Osteoblast (primary cell): ENCODE data around the gene EMX1. TPM values are rescaled to one million over a fixed set of nuclear protein-coding genes. Genes with fewer than 3 reads are reported as not detected.

ENCODE experiments used
- DNase-seq: peaks from one replicate; pipeline ENCODE4 v3.0.0; 2011; ENCODE audit warnings: low spot score, mixed read lengths; ENCODE audit not compliant: insufficient read length; ENCODE audit errors: missing footprints
- H2AFZ ChIP-seq: 2 replicates; pipeline ENCODE4 v1.6.0; 2011; ENCODE audit warnings: mild to moderate bottlenecking, low read length
- H3K27ac ChIP-seq: 2 replicates; pipeline ENCODE4 v1.5.1; 2011; ENCODE audit warnings: mild to moderate bottlenecking, low read depth, low read length, moderate library complexity
- H3K27me3 ChIP-seq: 2 replicates; pipeline ENCODE4 v1.6.0; 2012; ENCODE audit warnings: mild to moderate bottlenecking, control low read depth, inconsistent platforms, low read length, moderate library complexity; ENCODE audit not compliant: insufficient read depth
- H3K36me3 ChIP-seq: 2 replicates; pipeline ENCODE4 v1.5.1; 2011; ENCODE audit warnings: mild to moderate bottlenecking, low read length, control low read depth, moderate library complexity; ENCODE audit not compliant: insufficient read depth
- H3K4me1 ChIP-seq: 2 replicates; pipeline ENCODE4 v1.5.1; 2011; ENCODE audit warnings: mild to moderate bottlenecking, low read length, control low read depth, moderate library complexity; ENCODE audit not compliant: insufficient read depth
- H3K4me2 ChIP-seq: 2 replicates; pipeline ENCODE4 v1.6.0; 2011; ENCODE audit warnings: mild to moderate bottlenecking, low read length; ENCODE audit not compliant: insufficient read depth
- H3K4me3 ChIP-seq: fragments of 200-600 bp; sonication (generic); 3 replicates; pipeline ENCODE4 v1.5.1; 2012; ENCODE audit warnings: mild to moderate bottlenecking, low read length, inconsistent platforms; ENCODE audit not compliant: insufficient read depth
- H3K79me2 ChIP-seq: 2 replicates; pipeline ENCODE4 v1.6.0; 2012; ENCODE audit warnings: mild to moderate bottlenecking, low read length, control low read depth, inconsistent platforms; ENCODE audit not compliant: insufficient read depth
- H3K9me3 ChIP-seq: 2 replicates; pipeline ENCODE4 v1.5.1; 2011; ENCODE audit warnings: low read depth, low read length, control low read depth
- H4K20me1 ChIP-seq: 2 replicates; pipeline ENCODE4 v1.6.0; 2012; ENCODE audit warnings: mild to moderate bottlenecking, low read length, control low read depth; ENCODE audit not compliant: insufficient read depth
- total RNA-seq: library from RNA; depleted of rRNA; stranded (reverse); fragments of >200 nt; gene quantifications from 2 replicates; pipeline ENCODE4 v1.2.3, GENCODE V29; 2012
- TF ChIP-seq, protein P1 (sequence below): IDR thresholded peaks from 2 replicates; pipeline ENCODE4 v1.5.1; 2011; ENCODE audit warnings: mild to moderate bottlenecking, low read depth, low read length, moderate library complexity; ENCODE audit errors: extremely low read depth

Gene EMX1
- total RNA-seq, 1 donor = not detected

DNA sequence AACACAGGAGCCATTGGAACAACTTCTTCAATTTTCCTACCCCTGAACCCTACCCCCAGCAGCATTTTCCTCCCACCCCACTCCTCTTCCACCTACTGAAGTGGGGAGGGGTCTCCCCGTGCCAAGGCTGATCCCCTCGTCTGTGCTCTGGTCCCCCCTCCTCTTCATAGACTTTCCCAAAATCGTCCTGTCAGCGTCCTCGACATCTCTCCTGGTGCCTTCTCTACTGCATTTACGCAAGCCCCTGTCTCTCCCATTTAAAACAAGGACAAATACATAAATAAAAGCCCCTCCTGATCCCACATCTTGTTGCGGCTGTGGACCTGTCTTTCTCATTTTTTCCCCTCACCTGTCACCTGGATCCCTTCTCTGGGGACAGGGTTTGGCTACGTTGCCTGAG is 42.2 kb downstream of the EMX1 start:
- Histone ChIP-seq H4K20me1 (peaks cover 7% of the 10 kb centered on the region), H3K4me3 (no peak overlapping the region)

DNA sequence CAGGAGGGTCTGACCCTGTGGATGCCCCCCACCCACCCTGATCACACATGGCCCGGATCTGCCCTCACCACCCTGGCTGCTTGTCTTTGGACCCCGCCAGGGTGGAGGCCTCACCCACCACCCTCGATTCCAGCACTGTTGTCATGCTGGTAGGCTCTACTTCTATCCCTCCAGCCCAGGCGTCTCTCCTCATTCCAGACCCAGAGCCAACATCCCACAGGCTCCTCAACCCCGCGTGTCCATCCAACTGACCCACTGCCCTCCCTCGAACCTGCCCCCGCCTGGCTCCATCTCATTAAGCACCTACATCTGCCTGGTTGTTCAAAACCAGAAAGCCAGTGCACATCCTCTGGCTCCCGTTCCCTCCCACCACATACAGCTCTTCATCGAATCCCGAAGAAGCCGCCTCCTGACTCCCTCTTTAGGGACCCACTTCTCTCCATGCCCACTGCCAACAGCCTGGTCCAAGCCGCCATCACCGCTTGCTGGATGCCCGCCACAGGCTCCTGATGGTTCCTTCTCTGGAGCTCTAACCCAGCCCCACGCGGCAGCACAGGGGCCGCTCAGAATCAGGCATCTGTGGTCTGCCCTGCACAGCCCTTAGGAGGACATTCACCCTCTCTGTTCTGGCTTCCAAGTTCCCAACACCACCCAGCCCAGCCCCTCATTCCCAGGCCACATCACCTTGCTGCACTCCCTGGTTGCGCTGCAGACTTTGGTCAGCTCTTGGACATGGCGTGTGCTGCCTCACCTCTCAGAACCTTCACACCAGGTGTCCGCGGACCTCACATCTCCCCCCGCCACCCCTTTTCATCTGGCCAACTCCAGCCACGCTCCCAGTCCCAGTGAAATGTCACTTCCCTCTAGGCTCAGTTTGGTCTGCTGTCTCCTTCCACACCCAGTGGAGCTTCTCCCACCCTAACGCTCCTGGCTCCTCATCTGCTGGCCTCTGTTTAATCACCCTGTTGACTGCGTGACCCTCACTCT is 43.0 kb downstream of the EMX1 start:
- Histone ChIP-seq H3K79me2 (no peaks in the 10 kb centered on the region), H3K27ac (no peak overlapping the region), H3K4me1 (no peaks in the 10 kb centered on the region), H3K4me3 (no peak overlapping the region), H3K9me3 (no peaks in the 10 kb centered on the region), H2AFZ (no peak overlapping the region), H3K27me3 (no peaks in the 10 kb centered on the region), H3K36me3 (no peaks in the 10 kb centered on the region), H4K20me1 (peaks cover 3% of the 10 kb centered on the region), H3K4me2 (no peak overlapping the region)
- peak; percentile 76 for DNase-seq
- TF ChIP-seq, protein P1, sequence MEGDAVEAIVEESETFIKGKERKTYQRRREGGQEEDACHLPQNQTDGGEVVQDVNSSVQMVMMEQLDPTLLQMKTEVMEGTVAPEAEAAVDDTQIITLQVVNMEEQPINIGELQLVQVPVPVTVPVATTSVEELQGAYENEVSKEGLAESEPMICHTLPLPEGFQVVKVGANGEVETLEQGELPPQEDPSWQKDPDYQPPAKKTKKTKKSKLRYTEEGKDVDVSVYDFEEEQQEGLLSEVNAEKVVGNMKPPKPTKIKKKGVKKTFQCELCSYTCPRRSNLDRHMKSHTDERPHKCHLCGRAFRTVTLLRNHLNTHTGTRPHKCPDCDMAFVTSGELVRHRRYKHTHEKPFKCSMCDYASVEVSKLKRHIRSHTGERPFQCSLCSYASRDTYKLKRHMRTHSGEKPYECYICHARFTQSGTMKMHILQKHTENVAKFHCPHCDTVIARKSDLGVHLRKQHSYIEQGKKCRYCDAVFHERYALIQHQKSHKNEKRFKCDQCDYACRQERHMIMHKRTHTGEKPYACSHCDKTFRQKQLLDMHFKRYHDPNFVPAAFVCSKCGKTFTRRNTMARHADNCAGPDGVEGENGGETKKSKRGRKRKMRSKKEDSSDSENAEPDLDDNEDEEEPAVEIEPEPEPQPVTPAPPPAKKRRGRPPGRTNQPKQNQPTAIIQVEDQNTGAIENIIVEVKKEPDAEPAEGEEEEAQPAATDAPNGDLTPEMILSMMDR = no peak

More for the DNA sequence above, 42.2 kb downstream of the EMX1 start:
- peak; percentile 69 for DNase-seq
- H3K36me3 ChIP-seq = no peaks in the 10 kb centered on the region
- H3K27me3 ChIP-seq = no peaks in the 10 kb centered on the region
- TF ChIP-seq, protein P1 = no peak
- no peaks in the 10 kb centered on the region for H3K79me2 ChIP-seq
- no peaks in the 10 kb centered on the region for H3K4me1 ChIP-seq
- H3K4me2 ChIP-seq = no peak overlapping the region
- no peaks in the 10 kb centered on the region for H3K9me3 ChIP-seq
- no peak overlapping the region for H2AFZ ChIP-seq
- H3K27ac ChIP-seq = no peak overlapping the region

DNA sequence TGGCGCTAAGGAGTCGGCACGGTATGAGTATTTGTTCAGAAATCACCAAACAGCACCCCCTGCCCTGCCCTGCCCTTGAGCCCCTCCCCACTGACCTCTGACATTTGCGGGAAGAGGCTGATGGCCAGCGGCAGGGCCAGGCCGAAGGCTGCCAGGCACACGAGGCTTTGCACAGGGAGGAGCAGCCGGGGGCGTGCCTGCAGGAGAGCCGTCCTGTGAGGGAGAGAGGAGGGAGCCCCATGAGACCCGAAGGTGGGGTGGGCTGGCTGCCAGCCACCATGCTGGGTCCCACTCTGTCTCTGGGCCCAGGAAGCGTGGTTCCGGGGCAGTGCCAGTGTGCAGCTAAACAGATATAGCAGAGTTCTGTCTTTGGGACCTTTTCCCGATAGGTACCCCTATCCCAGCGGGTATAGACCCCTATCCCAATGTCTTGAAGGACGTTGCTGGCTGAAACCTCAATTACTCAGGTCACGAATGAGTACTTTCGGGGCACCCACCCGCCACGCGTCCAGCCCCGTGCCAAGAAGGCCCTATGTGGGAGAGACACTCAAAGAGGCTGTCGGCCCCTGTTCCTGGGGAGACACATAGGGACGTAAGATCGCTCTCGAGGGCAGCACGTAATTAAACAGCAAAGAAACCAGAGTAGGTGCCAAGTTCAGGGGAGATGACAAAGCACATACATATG is 43.9 kb downstream of the EMX1 start:
- Histone ChIP-seq H3K27me3 (no peaks in the 10 kb centered on the region), H3K27ac (no peak overlapping the region), H3K79me2 (no peaks in the 10 kb centered on the region), H3K4me1 (no peaks in the 10 kb centered on the region), H2AFZ (no peak overlapping the region), H3K36me3 (no peaks in the 10 kb centered on the region), H4K20me1 (peaks cover 3% of the 10 kb centered on the region), H3K9me3 (no peaks in the 10 kb centered on the region), H3K4me3 (no peak overlapping the region), H3K4me2 (no peak overlapping the region)
- TF ChIP-seq, protein P1 = no peak
- peak; percentile 19 for DNase-seq
